Stimulated activated CD4-positive, alpha-beta T cell treated with anti-CD3 and anti-CD28 coated beads, Interleukin-12 subunit alpha, Interleukin-12 subunit beta, amount 100 ng/mL, for 48 hours (primary cell): ENCODE data around the gene TRMT2A.

Experiments used
- DNase-seq, 3 donors: peaks; one replicate each; pipeline ENCODE4 v3.0.0-alpha.2; 2020; ENCODE audit warnings: low read depth in 2 of 3, low spot score in 1 of 3

TRMT2A gene

GRCh38 chr22:20107951-20108756 lies 8.9 kb downstream of the TRMT2A start:
- no peak for DNase-seq

- no peak for DNase-seq
Measured at GRCh38 chr22:20107471-20107901, 9.5 kb downstream of the TRMT2A start.

GRCh38 chr22:20106849-20107237 lies 10.2 kb downstream of the TRMT2A start:
- no peak for DNase-seq

GRCh38 chr22:20106205-20106848 lies 10.7 kb downstream of the TRMT2A start:
- no peak for DNase-seq

GRCh38 chr22:20105456-20106204 lies 11.4 kb downstream of the TRMT2A start:
- no peak for DNase-seq

GRCh38 chr22:20102203-20102780 lies 14.7 kb downstream of the TRMT2A start:
- no peak for DNase-seq

GRCh38 chr22:20101638-20102037 lies 15.4 kb downstream of the TRMT2A start:
- DNase-seq, result no peak

GRCh38 chr22:20099099-20099711 lies 17.8 kb downstream of the TRMT2A start:
- no peak for DNase-seq

GRCh38 chr22:20096574-20097420 lies 20.2 kb downstream of the TRMT2A start:
- DNase-seq, result no peak

- DNase-seq, result no peak
Measured at GRCh38 chr22:20095521-20095920, 21.5 kb downstream of the TRMT2A start.

GRCh38 chr22:20094197-20094807 lies 22.7 kb downstream of the TRMT2A start:
- DNase-seq, result no peak

- DNase-seq, result no peak
Measured at GRCh38 chr22:20093418-20094196, 23.4 kb downstream of the TRMT2A start.

GRCh38 chr22:20092477-20092854 lies 24.6 kb downstream of the TRMT2A start:
- DNase-seq, result no peak

GRCh38 chr22:20091690-20092476 lies 25.1 kb downstream of the TRMT2A start:
- DNase-seq, result no peak

GRCh38 chr22:20090730-20091240 lies 26.2 kb downstream of the TRMT2A start:
- DNase-seq, result no peak

- no peak for DNase-seq
Measured at GRCh38 chr22:20089977-20090729, 26.9 kb downstream of the TRMT2A start.

GRCh38 chr22:20089226-20089976 lies 27.6 kb downstream of the TRMT2A start:
- DNase-seq, result no peak
